SK-N-SH (cell line): Measurements from ENCODE around the gene INSM2. TPM values are rescaled to one million over a fixed set of nuclear protein-coding genes. Genes with fewer than 3 reads are reported as not detected.

Source experiments
- CTCF ChIA-PET: fragments of 300-600, 350-600 bp; formaldehyde crosslinking; extraction: SDS; loops from one replicate; lab custom pipeline; 2021; lab: Yijun Ruan, JAX
- POLR2A ChIA-PET: fragments of 350-600 bp; sonication (Branson Sonifier 250); formaldehyde crosslinking; extraction: SDS; loops from one replicate; lab custom pipeline; 2020; ENCODE audit warnings: antibody characterized with exemption, inconsistent platforms; lab: Yijun Ruan, JAX
- DNase-seq: peaks from one replicate; pipeline ENCODE4 v3.0.0; 2012
- H2AFZ ChIP-seq: fragments of 200-600 bp; sonication (generic); 2 replicates; pipeline ENCODE4 v1.8.1; 2016; ENCODE audit warnings: antibody characterized with exemption, mild to moderate bottlenecking, low read depth
- H3F3A ChIP-seq: fragments of 200-600 bp; sonication (generic); replicated peaks from 2 replicates; pipeline ENCODE3; 2016; ENCODE audit warnings: antibody characterized with exemption, mild to moderate bottlenecking; ENCODE audit not compliant: insufficient read depth
- H3K27ac ChIP-seq, 2 experiments: fragments of 200-500 bp in 1 of 2; fragments of 200-600 bp in 1 of 2; sonication (Bioruptor generic) in 1 of 2; sonication (generic), shearing (Covaris generic) in 1 of 2; 2 replicates each; pipeline versions ENCODE4 v1.5.1 to v1.6.1; 2014 to 2016; ENCODE audit warnings: low read depth in 2 of 2, inconsistent platforms in 1 of 2, low read length in 1 of 2, mild to moderate bottlenecking in 1 of 2, mixed read lengths in 1 of 2
- H3K27me3 ChIP-seq: fragments of 200-600 bp; sonication (generic), shearing (Covaris generic); 2 replicates; pipeline ENCODE4 v1.6.1; 2016; ENCODE audit warnings: mixed run types; ENCODE audit not compliant: insufficient read depth
- H3K36me3 ChIP-seq, 2 experiments: fragments of 200-500 bp in 1 of 2; fragments of 200-600 bp in 1 of 2; sonication (Bioruptor generic) in 1 of 2; sonication (generic) in 1 of 2; replicated peaks in 1 of 2; 2 replicates each; pipeline versions ENCODE3 to v1.5.1; 2014 to 2016; ENCODE audit warnings: low read length in 1 of 2, mild to moderate bottlenecking in 1 of 2; ENCODE audit not compliant: insufficient read depth in 2 of 2, control insufficient read depth in 1 of 2
- H3K4me1 ChIP-seq, 2 experiments: fragments of 200-500 bp in 1 of 2; fragments of 200-600 bp in 1 of 2; sonication (Bioruptor generic) in 1 of 2; sonication (generic), shearing (Covaris generic) in 1 of 2; 2 replicates each; pipeline versions ENCODE4 v1.5.1 to v1.6.1; 2014 to 2016; ENCODE audit warnings: low read depth in 1 of 2, low read length in 1 of 2, mixed run types in 1 of 2; ENCODE audit not compliant: insufficient read depth in 2 of 2, control insufficient read depth in 1 of 2
- H3K4me2 ChIP-seq: fragments of 200-600 bp; sonication (generic), shearing (Covaris generic); 2 replicates; pipeline ENCODE4 v1.6.1; 2017; ENCODE audit warnings: mixed run types
- H3K4me3 ChIP-seq, 2 experiments: fragments of 200-500 bp in 1 of 2; fragments of 200-600 bp in 1 of 2; sonication (Bioruptor generic) in 1 of 2; sonication (generic), shearing (Covaris generic) in 1 of 2; 2 replicates each; pipeline versions ENCODE4 v1.5.1 to v1.8.1; 2014 to 2016; ENCODE audit warnings: low read depth in 2 of 2, inconsistent platforms in 1 of 2, low read length in 1 of 2, mild to moderate bottlenecking in 1 of 2, mixed read lengths in 1 of 2, moderate library complexity in 1 of 2
- H3K79me2 ChIP-seq: fragments of 200-600 bp; sonication (generic); 2 replicates; pipeline ENCODE4 v1.8.1; 2017; ENCODE audit warnings: mild to moderate bottlenecking; ENCODE audit not compliant: insufficient read depth
- H3K9ac ChIP-seq: fragments of 200-600 bp; sonication (generic); 2 replicates; pipeline ENCODE4 v1.6.1; 2017; ENCODE audit warnings: mixed run types
- H3K9me2 ChIP-seq: fragments of 200-600 bp; sonication (generic); 2 replicates; pipeline ENCODE4 v1.6.1; 2017; ENCODE audit warnings: mixed run types
- H3K9me3 ChIP-seq: fragments of 200-600 bp; sonication (generic); 2 replicates; pipeline ENCODE4 v1.6.1; 2017; ENCODE audit warnings: mixed run types, mild to moderate bottlenecking, moderate library complexity
- H4K20me1 ChIP-seq: fragments of 200-600 bp; sonication (generic); 2 replicates; pipeline ENCODE4 v1.6.1; 2017; ENCODE audit warnings: mild to moderate bottlenecking, mixed run types; ENCODE audit not compliant: insufficient read depth
- EP300 ChIP-seq, 2 experiments: IDR thresholded peaks; 2 replicates each; pipeline versions ENCODE4 v1.4.0 to v1.6.1; 2012; ENCODE audit warnings: borderline replicate concordance in 1 of 2, low read depth in 1 of 2, low read length in 1 of 2
- EZH2phosphoT487 ChIP-seq: fragments of 200-600 bp; sonication (generic); IDR thresholded peaks from 2 replicates; pipeline ENCODE4 v1.6.1; 2017; ENCODE audit warnings: low read depth, mixed run types, mild to moderate bottlenecking, antibody characterized with exemption, moderate library complexity, borderline replicate concordance
- FOSL2 ChIP-seq: IDR thresholded peaks from 2 replicates; pipeline ENCODE4 v1.4.0; 2012; ENCODE audit warnings: low read depth, mild to moderate bottlenecking, moderate library complexity, borderline replicate concordance
- FOXJ3 ChIP-seq: sonication (generic); formaldehyde crosslinking; IDR thresholded peaks from 2 replicates; pipeline ENCODE4 v1.5.1; 2020; ENCODE audit warnings: mild to moderate bottlenecking, missing genetic modification reagents
- FOXM1 ChIP-seq: IDR thresholded peaks from 2 replicates; pipeline ENCODE4 v1.4.0; 2012; ENCODE audit warnings: low read depth, mild to moderate bottlenecking
- GABPA ChIP-seq: IDR thresholded peaks from 2 replicates; pipeline ENCODE4 v1.4.0; 2012; ENCODE audit warnings: low read depth, mild to moderate bottlenecking
- JUND ChIP-seq: IDR thresholded peaks from 2 replicates; pipeline ENCODE4 v1.4.0; 2012
- NFIC ChIP-seq: IDR thresholded peaks from 2 replicates; pipeline ENCODE4 v1.4.0; 2012; ENCODE audit warnings: borderline replicate concordance
- RFX5 ChIP-seq: IDR thresholded peaks from 2 replicates; pipeline ENCODE4 v1.6.1; 2012; ENCODE audit warnings: mild to moderate bottlenecking, improper control_type of control experiment, low read length
- RXRA ChIP-seq: IDR thresholded peaks from 2 replicates; pipeline ENCODE4 v1.4.0; 2012; ENCODE audit warnings: low read depth, mild to moderate bottlenecking, borderline replicate concordance
- SMC3 ChIP-seq: IDR thresholded peaks from 2 replicates; pipeline ENCODE4 v1.6.1; 2012; ENCODE audit warnings: low read depth, low read length, improper control_type of control experiment
- TAF1 ChIP-seq: IDR thresholded peaks from 2 replicates; pipeline ENCODE4 v1.6.1; 2012; ENCODE audit warnings: low read depth, mild to moderate bottlenecking, low read length, moderate library complexity, borderline replicate concordance
- TEAD4 ChIP-seq: IDR thresholded peaks from 2 replicates; pipeline ENCODE4 v1.4.0; 2012; ENCODE audit warnings: mild to moderate bottlenecking, borderline replicate concordance; ENCODE audit not compliant: insufficient read depth
- USF2 ChIP-seq: fragments of 150-350 bp; IDR thresholded peaks from 2 replicates; pipeline ENCODE4 v1.6.1; 2017; ENCODE audit warnings: antibody characterized with exemption, low read length, low read depth, borderline replicate concordance
- ZBTB33 ChIP-seq: IDR thresholded peaks from 2 replicates; pipeline ENCODE4 v1.4.0; 2012; ENCODE audit warnings: low read depth, borderline replicate concordance
- polyA plus RNA-seq, 3 experiments: library from polyadenylated mRNA; depleted of rRNA; stranded (reverse); fragments of >200 nt; gene quantifications; 2 replicates each; pipeline ENCODE4 v1.2.3, GENCODE V29; 2012
- TF ChIP-seq, protein P1 (sequence below): IDR thresholded peaks from 2 replicates; pipeline ENCODE4; 2012
- TF ChIP-seq, protein P2 (sequence below): fragments of 150-350 bp; IDR thresholded peaks from 2 replicates; pipeline ENCODE4 v1.6.1; 2016; ENCODE audit warnings: mild to moderate bottlenecking, low read depth, low read length
- TF ChIP-seq, protein P3 (sequence below): IDR thresholded peaks from 2 replicates; pipeline ENCODE4 v1.6.1; 2012; ENCODE audit warnings: mild to moderate bottlenecking, low read depth, low read length, moderate library complexity

Gene INSM2
- polyA plus RNA-seq, 1 of the 3 experiments (the other 2 are of a cell fraction), result 0.15 TPM

- H3K4me3 ChIP-seq, result no peak overlapping the region
- peaks cover 0 to 6% of the 10 kb centered on the region in 2 experiments; a peak in 2 of 4 replicates for H3K4me1 ChIP-seq
- TF ChIP-seq EZH2phosphoT487, result no peak
- TF ChIP-seq TAF1, result no peak
- TF ChIP-seq FOXJ3 (CRISPR knock-in tag), result no peak
- TF ChIP-seq JUND, result no peak
- TF ChIP-seq ZBTB33, result no peak
- TF ChIP-seq, protein P1, sequence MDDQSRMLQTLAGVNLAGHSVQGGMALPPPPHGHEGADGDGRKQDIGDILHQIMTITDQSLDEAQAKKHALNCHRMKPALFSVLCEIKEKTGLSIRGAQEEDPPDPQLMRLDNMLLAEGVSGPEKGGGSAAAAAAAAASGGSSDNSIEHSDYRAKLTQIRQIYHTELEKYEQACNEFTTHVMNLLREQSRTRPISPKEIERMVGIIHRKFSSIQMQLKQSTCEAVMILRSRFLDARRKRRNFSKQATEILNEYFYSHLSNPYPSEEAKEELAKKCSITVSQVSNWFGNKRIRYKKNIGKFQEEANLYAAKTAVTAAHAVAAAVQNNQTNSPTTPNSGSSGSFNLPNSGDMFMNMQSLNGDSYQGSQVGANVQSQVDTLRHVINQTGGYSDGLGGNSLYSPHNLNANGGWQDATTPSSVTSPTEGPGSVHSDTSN, result no peak
- no peak for TF ChIP-seq FOXM1
- TF ChIP-seq, protein P2, sequence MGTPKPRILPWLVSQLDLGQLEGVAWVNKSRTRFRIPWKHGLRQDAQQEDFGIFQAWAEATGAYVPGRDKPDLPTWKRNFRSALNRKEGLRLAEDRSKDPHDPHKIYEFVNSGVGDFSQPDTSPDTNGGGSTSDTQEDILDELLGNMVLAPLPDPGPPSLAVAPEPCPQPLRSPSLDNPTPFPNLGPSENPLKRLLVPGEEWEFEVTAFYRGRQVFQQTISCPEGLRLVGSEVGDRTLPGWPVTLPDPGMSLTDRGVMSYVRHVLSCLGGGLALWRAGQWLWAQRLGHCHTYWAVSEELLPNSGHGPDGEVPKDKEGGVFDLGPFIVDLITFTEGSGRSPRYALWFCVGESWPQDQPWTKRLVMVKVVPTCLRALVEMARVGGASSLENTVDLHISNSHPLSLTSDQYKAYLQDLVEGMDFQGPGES, result no peak
- no peak for TF ChIP-seq TEAD4
- no peak for TF ChIP-seq NFIC
- TF ChIP-seq RXRA, result no peak
- TF ChIP-seq, protein P3, sequence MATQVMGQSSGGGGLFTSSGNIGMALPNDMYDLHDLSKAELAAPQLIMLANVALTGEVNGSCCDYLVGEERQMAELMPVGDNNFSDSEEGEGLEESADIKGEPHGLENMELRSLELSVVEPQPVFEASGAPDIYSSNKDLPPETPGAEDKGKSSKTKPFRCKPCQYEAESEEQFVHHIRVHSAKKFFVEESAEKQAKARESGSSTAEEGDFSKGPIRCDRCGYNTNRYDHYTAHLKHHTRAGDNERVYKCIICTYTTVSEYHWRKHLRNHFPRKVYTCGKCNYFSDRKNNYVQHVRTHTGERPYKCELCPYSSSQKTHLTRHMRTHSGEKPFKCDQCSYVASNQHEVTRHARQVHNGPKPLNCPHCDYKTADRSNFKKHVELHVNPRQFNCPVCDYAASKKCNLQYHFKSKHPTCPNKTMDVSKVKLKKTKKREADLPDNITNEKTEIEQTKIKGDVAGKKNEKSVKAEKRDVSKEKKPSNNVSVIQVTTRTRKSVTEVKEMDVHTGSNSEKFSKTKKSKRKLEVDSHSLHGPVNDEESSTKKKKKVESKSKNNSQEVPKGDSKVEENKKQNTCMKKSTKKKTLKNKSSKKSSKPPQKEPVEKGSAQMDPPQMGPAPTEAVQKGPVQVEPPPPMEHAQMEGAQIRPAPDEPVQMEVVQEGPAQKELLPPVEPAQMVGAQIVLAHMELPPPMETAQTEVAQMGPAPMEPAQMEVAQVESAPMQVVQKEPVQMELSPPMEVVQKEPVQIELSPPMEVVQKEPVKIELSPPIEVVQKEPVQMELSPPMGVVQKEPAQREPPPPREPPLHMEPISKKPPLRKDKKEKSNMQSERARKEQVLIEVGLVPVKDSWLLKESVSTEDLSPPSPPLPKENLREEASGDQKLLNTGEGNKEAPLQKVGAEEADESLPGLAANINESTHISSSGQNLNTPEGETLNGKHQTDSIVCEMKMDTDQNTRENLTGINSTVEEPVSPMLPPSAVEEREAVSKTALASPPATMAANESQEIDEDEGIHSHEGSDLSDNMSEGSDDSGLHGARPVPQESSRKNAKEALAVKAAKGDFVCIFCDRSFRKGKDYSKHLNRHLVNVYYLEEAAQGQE, result no peak
- no peak for TF ChIP-seq EP300 (IDR thresholded peaks at IDR 0.05; ENCODE audit: borderline replicate concordance in 1 of 2, low read depth in 1 of 2, low read length in 1 of 2)
- no peak for TF ChIP-seq FOSL2
- no peak for TF ChIP-seq RFX5
- TF ChIP-seq GABPA, result no peak
- TF ChIP-seq USF2, result no peak
- TF ChIP-seq SMC3, result no peak
- no peaks in the 10 kb centered on the region for H3K79me2 ChIP-seq
- H3F3A ChIP-seq, result no peaks in the 10 kb centered on the region
- no peak for DNase-seq
- H3K27ac ChIP-seq, result peak overlapping the region in 1 of 2 experiments; percentile 39; a peak in 1 of 4 replicates
- H3K9me3 ChIP-seq, result no peaks in the 10 kb centered on the region
- peaks cover 0 to 5% of the 10 kb centered on the region in 2 experiments for H3K36me3 ChIP-seq
- POLR2A ChIA-PET, result no interaction called here
- no peak overlapping the region for H2AFZ ChIP-seq
- CTCF ChIA-PET, result no interaction called here
- H4K20me1 ChIP-seq, result no peaks in the 10 kb centered on the region
- H3K4me2 ChIP-seq, result no peak overlapping the region
- H3K27me3 ChIP-seq, result no peaks in the 10 kb centered on the region
- no peak overlapping the region for H3K9ac ChIP-seq
- no peaks in the 10 kb centered on the region for H3K9me2 ChIP-seq
Measured at GRCh38 chr14:35578639-35579038, 44.7 kb downstream of the INSM2 start.
